ENCODE results near the gene DHRS12.

Gene DHRS12

GRCh38 chr13:51745243-51745642 lies 58.7 kb downstream of the DHRS12 start:
- Histone ChIP-seq H4K91ac (ENCODE audit: low read length) (no peak overlapping the region), H3K9me3 (ENCODE audit: control insufficient read depth, low read length) (peaks cover 27% of the 10 kb centered on the region), H4K8ac (ENCODE audit: low read length) (no peak overlapping the region), H2BK12ac (ENCODE audit: low read length in 2 of 2) (no peak overlapping the region), H3K27ac (ENCODE audit: low read length, poor library complexity, severe bottlenecking) (no peak overlapping the region), H3K4me1 (ENCODE audit: control insufficient read depth, insufficient read depth, low read depth, low read length) (no peaks in the 10 kb centered on the region), H3K4me2 (ENCODE audit: low read length, poor library complexity, severe bottlenecking) (no peak overlapping the region), H3K9ac (ENCODE audit: low read length) (no peak overlapping the region), H3K23ac (ENCODE audit: low read length in 2 of 2) (no peak overlapping the region), H3K27me3 (ENCODE audit: control insufficient read depth in 1 of 2, insufficient read depth in 1 of 2, low read length in 2 of 2) (no peaks in the 10 kb centered on the region), H3K4me3 (ENCODE audit: insufficient read depth in 1 of 2, low read depth in 1 of 2, low read length in 2 of 2) (no peak overlapping the region), H3K4ac (ENCODE audit: low read depth in 1 of 2, low read length in 2 of 2) (no peak overlapping the region), H2BK120ac (ENCODE audit: low read depth, low read length) (no peak overlapping the region), H3K79me1 (replicated peaks; ENCODE audit: low read length, poor library complexity, severe bottlenecking) (peaks cover 26% of the 10 kb centered on the region), H3K36me3 (ENCODE audit: control insufficient read depth in 1 of 2, insufficient read depth in 2 of 2, low read depth in 1 of 2, low read length in 2 of 2) (peaks cover 18 to 79% of the 10 kb centered on the region in 2 experiments), H2AK5ac (ENCODE audit: low read length, severe bottlenecking) (no peak overlapping the region), H2BK15ac (ENCODE audit: low read depth, poor library complexity, severe bottlenecking) (no peak overlapping the region), H3K14ac (ENCODE audit: low read length in 2 of 2) (no peak overlapping the region), H2AFZ (ENCODE audit: low read depth, low read length) (no peak overlapping the region), H2BK5ac (ENCODE audit: low read depth, low read length, poor library complexity, severe bottlenecking) (no peak overlapping the region), H3K18ac (ENCODE audit: low read depth in 1 of 2, low read length in 2 of 2) (no peak overlapping the region)
- 92% methylated on average over 2 of the region's 2 CpGs for WGBS
- DNase-seq = no peak

GRCh38 chr13:51742611-51743010 lies 61.4 kb downstream of the DHRS12 start:
- Histone ChIP-seq H2AFZ (ENCODE audit: low read depth, low read length) (no peak overlapping the region), H3K4me2 (ENCODE audit: low read length, poor library complexity, severe bottlenecking) (no peak overlapping the region), H3K9ac (ENCODE audit: low read length) (no peak overlapping the region), H3K27me3 (ENCODE audit: control insufficient read depth in 1 of 2, insufficient read depth in 1 of 2, low read length in 2 of 2) (no peaks in the 10 kb centered on the region), H2BK12ac (ENCODE audit: low read length in 2 of 2) (no peak overlapping the region), H3K27ac (ENCODE audit: low read length, poor library complexity, severe bottlenecking) (no peak overlapping the region), H3K36me3 (ENCODE audit: control insufficient read depth in 1 of 2, insufficient read depth in 2 of 2, low read depth in 1 of 2, low read length in 2 of 2) (peaks cover 21 to 62% of the 10 kb centered on the region in 2 experiments), H3K14ac (ENCODE audit: low read length in 2 of 2) (no peak overlapping the region), H3K4ac (ENCODE audit: low read depth in 1 of 2, low read length in 2 of 2) (no peak overlapping the region), H3K18ac (ENCODE audit: low read depth in 1 of 2, low read length in 2 of 2) (no peak overlapping the region), H3K9me3 (ENCODE audit: control insufficient read depth, low read length) (peaks cover 8% of the 10 kb centered on the region), H4K8ac (ENCODE audit: low read length) (no peak overlapping the region), H2BK5ac (ENCODE audit: low read depth, low read length, poor library complexity, severe bottlenecking) (no peak overlapping the region), H3K79me1 (replicated peaks; ENCODE audit: low read length, poor library complexity, severe bottlenecking) (peaks cover 29% of the 10 kb centered on the region), H3K4me1 (ENCODE audit: control insufficient read depth, insufficient read depth, low read depth, low read length) (peaks cover 1% of the 10 kb centered on the region), H3K4me3 (ENCODE audit: insufficient read depth in 1 of 2, low read depth in 1 of 2, low read length in 2 of 2) (no peak overlapping the region), H3K23ac (ENCODE audit: low read length in 2 of 2) (no peak overlapping the region), H4K91ac (ENCODE audit: low read length) (no peak overlapping the region), H2BK15ac (ENCODE audit: low read depth, poor library complexity, severe bottlenecking) (no peak overlapping the region), H2BK120ac (ENCODE audit: low read depth, low read length) (no peak overlapping the region), H2AK5ac (ENCODE audit: low read length, severe bottlenecking) (no peak overlapping the region)
- no CpG with 5 or more reads among the region's 2 CpGs for WGBS
- DNase-seq = no peak

- Histone ChIP-seq H3K14ac (ENCODE audit: low read length in 2 of 2) (no peak overlapping the region), H3K27me3 (ENCODE audit: control insufficient read depth in 1 of 2, insufficient read depth in 1 of 2, low read length in 2 of 2) (no peaks in the 10 kb centered on the region), H2BK120ac (ENCODE audit: low read depth, low read length) (no peak overlapping the region), H3K4me3 (ENCODE audit: insufficient read depth in 1 of 2, low read depth in 1 of 2, low read length in 2 of 2) (no peak overlapping the region), H2BK15ac (ENCODE audit: low read depth, poor library complexity, severe bottlenecking) (no peak overlapping the region), H3K79me1 (replicated peaks; ENCODE audit: low read length, poor library complexity, severe bottlenecking) (peaks cover 28% of the 10 kb centered on the region), H4K8ac (ENCODE audit: low read length) (peak overlapping the region; percentile 36), H2BK12ac (ENCODE audit: low read length in 2 of 2) (no peak overlapping the region), H3K27ac (ENCODE audit: low read length, poor library complexity, severe bottlenecking) (no peak overlapping the region), H3K18ac (ENCODE audit: low read depth in 1 of 2, low read length in 2 of 2) (peak overlapping the region in 1 of 2 experiments; percentile 5), H3K36me3 (ENCODE audit: control insufficient read depth in 1 of 2, insufficient read depth in 2 of 2, low read depth in 1 of 2, low read length in 2 of 2) (peaks cover 18 to 59% of the 10 kb centered on the region in 2 experiments), H2AK5ac (ENCODE audit: low read length, severe bottlenecking) (no peak overlapping the region), H3K9ac (ENCODE audit: low read length) (no peak overlapping the region), H3K23ac (ENCODE audit: low read length in 2 of 2) (peak overlapping the region in 1 of 2 experiments; percentile 7), H3K9me3 (ENCODE audit: control insufficient read depth, low read length) (peaks cover 3% of the 10 kb centered on the region), H2AFZ (ENCODE audit: low read depth, low read length) (no peak overlapping the region), H3K4me2 (ENCODE audit: low read length, poor library complexity, severe bottlenecking) (no peak overlapping the region), H3K4me1 (ENCODE audit: control insufficient read depth, insufficient read depth, low read depth, low read length) (peaks cover 1% of the 10 kb centered on the region), H3K4ac (ENCODE audit: low read depth in 1 of 2, low read length in 2 of 2) (peak overlapping the region in 1 of 2 experiments; percentile 4), H2BK5ac (ENCODE audit: low read depth, low read length, poor library complexity, severe bottlenecking) (no peak overlapping the region), H4K91ac (ENCODE audit: low read length) (peak overlapping the region; percentile 40)
- no peak for DNase-seq
- 100% methylated on average over 2 of the region's 2 CpGs for WGBS
Observed at GRCh38 chr13:51742031-51742430, 61.9 kb downstream of the DHRS12 start.

- Histone ChIP-seq H3K9ac (ENCODE audit: low read length) (peak overlapping the region; percentile 53), H2AK5ac (ENCODE audit: low read length, severe bottlenecking) (no peak overlapping the region), H3K4ac (ENCODE audit: low read depth in 1 of 2, low read length in 2 of 2) (no peak overlapping the region), H2BK5ac (ENCODE audit: low read depth, low read length, poor library complexity, severe bottlenecking) (no peak overlapping the region), H3K23ac (ENCODE audit: low read length in 2 of 2) (no peak overlapping the region), H3K4me3 (ENCODE audit: insufficient read depth in 1 of 2, low read depth in 1 of 2, low read length in 2 of 2) (no peak overlapping the region), H3K79me1 (replicated peaks; ENCODE audit: low read length, poor library complexity, severe bottlenecking) (peaks cover 26% of the 10 kb centered on the region), H3K18ac (ENCODE audit: low read depth in 1 of 2, low read length in 2 of 2) (no peak overlapping the region), H3K9me3 (ENCODE audit: control insufficient read depth, low read length) (no peaks in the 10 kb centered on the region), H3K4me2 (ENCODE audit: low read length, poor library complexity, severe bottlenecking) (no peak overlapping the region), H2BK120ac (ENCODE audit: low read depth, low read length) (no peak overlapping the region), H3K27ac (ENCODE audit: low read length, poor library complexity, severe bottlenecking) (no peak overlapping the region), H3K36me3 (ENCODE audit: control insufficient read depth in 1 of 2, insufficient read depth in 2 of 2, low read depth in 1 of 2, low read length in 2 of 2) (peaks cover 18 to 59% of the 10 kb centered on the region in 2 experiments), H4K91ac (ENCODE audit: low read length) (no peak overlapping the region), H2BK15ac (ENCODE audit: low read depth, poor library complexity, severe bottlenecking) (no peak overlapping the region), H4K8ac (ENCODE audit: low read length) (no peak overlapping the region), H2AFZ (ENCODE audit: low read depth, low read length) (no peak overlapping the region), H3K14ac (ENCODE audit: low read length in 2 of 2) (no peak overlapping the region), H3K27me3 (ENCODE audit: control insufficient read depth in 1 of 2, insufficient read depth in 1 of 2, low read length in 2 of 2) (no peaks in the 10 kb centered on the region), H3K4me1 (ENCODE audit: control insufficient read depth, insufficient read depth, low read depth, low read length) (peaks cover 1% of the 10 kb centered on the region), H2BK12ac (ENCODE audit: low read length in 2 of 2) (no peak overlapping the region)
- DNase-seq = peak; percentile 75
- 85% methylated on average over 3 of the region's 5 CpGs for WGBS
Observed at GRCh38 chr13:51740698-51741097, 63.3 kb downstream of the DHRS12 start.

Measured in mesenchymal stem cell (in vitro differentiated cells and primary cell).